Measurements from ENCODE around the gene ZFAND4. TPM values are rescaled to one million over a fixed set of nuclear protein-coding genes. Genes with fewer than 3 reads are reported as not detected.

ZFAND4 gene
- total and polyA plus RNA-seq, 9 of the 15 experiments (the other 6 are each of a cell fraction or from before 2014, with no cell fraction given) = 0.42 to 3.0 (median 1.5) TPM

DNA sequence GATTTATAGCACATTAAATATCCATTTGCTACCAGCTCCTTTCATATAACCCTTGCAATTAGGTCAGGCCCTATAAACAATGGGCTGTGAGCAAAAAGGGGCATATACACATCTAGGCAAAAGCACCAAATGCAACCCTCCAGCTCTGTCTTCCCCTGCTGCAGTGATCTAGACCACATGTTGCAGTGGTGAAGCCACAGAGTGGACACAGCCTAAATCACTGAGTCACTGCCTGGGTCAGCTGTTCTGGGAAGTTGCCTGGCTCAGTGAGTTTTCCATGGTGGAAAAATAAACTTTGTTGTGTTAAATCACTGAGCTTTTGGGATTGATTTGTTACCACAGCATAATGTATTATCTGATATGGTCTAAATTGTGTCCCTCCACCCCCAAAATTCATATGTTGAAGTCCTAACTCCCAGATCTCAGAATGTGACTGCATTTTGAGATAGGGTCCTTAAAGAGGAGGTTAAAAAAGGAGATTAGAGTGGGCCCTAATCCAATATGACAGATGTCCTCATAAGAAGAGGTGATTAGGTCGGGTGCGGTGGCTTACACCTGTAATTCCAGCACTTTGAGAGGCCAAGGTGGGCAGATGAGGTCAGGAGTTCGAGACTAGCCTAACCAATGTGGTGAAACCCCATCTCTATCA, 70.4 kb downstream of the ZFAND4 start (continued):
- no peak for TF ChIP-seq ZNF79 (CRISPR knock-in tag; IDR thresholded peaks at IDR 0.05; ENCODE audit: low read depth)
- TF ChIP-seq ZNF197 (CRISPR knock-in tag; IDR thresholded peaks at IDR 0.05; ENCODE audit: low read depth) = no peak
- no peak for TF ChIP-seq SIRT6 (IDR thresholded peaks at IDR 0.05; ENCODE audit: low read depth, low read length)
- no peak for TF ChIP-seq ZNF696 (CRISPR knock-in tag; conservative IDR thresholded peaks at IDR 0.05)
- TF ChIP-seq ZBTB8A (IDR thresholded peaks at IDR 0.05; ENCODE audit: partially characterized antibody) = no peak
- TF ChIP-seq, protein P1, sequence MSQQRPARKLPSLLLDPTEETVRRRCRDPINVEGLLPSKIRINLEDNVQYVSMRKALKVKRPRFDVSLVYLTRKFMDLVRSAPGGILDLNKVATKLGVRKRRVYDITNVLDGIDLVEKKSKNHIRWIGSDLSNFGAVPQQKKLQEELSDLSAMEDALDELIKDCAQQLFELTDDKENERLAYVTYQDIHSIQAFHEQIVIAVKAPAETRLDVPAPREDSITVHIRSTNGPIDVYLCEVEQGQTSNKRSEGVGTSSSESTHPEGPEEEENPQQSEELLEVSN (IDR thresholded peaks at IDR 0.05; ENCODE audit: borderline replicate concordance in 1 of 2, extremely low read depth in 1 of 2, insufficient read depth in 1 of 2, insufficient read length in 1 of 2, low read depth in 1 of 2, low read length in 1 of 2, poor library complexity in 1 of 2, severe bottlenecking in 1 of 2) = no peak
- no peak for TF ChIP-seq BCOR (IDR thresholded peaks at IDR 0.05)
- TF ChIP-seq, protein P2, sequence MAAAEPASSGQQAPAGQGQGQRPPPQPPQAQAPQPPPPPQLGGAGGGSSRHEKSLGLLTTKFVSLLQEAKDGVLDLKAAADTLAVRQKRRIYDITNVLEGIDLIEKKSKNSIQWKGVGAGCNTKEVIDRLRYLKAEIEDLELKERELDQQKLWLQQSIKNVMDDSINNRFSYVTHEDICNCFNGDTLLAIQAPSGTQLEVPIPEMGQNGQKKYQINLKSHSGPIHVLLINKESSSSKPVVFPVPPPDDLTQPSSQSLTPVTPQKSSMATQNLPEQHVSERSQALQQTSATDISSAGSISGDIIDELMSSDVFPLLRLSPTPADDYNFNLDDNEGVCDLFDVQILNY (CRISPR knock-in tag; IDR thresholded peaks at IDR 0.05) = no peak
- no peak for TF ChIP-seq MEF2A (IDR thresholded peaks at IDR 0.05; ENCODE audit: control insufficient read depth, low read depth, low read length)
- no peak for TF ChIP-seq ZC3H4 (CRISPR knock-in tag; IDR thresholded peaks at IDR 0.05; ENCODE audit: borderline replicate concordance)
- TF ChIP-seq, protein P3, sequence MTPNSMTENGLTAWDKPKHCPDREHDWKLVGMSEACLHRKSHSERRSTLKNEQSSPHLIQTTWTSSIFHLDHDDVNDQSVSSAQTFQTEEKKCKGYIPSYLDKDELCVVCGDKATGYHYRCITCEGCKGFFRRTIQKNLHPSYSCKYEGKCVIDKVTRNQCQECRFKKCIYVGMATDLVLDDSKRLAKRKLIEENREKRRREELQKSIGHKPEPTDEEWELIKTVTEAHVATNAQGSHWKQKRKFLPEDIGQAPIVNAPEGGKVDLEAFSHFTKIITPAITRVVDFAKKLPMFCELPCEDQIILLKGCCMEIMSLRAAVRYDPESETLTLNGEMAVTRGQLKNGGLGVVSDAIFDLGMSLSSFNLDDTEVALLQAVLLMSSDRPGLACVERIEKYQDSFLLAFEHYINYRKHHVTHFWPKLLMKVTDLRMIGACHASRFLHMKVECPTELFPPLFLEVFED (CRISPR knock-in tag; conservative IDR thresholded peaks at IDR 0.05) = no peak
- TF ChIP-seq, protein P4, sequence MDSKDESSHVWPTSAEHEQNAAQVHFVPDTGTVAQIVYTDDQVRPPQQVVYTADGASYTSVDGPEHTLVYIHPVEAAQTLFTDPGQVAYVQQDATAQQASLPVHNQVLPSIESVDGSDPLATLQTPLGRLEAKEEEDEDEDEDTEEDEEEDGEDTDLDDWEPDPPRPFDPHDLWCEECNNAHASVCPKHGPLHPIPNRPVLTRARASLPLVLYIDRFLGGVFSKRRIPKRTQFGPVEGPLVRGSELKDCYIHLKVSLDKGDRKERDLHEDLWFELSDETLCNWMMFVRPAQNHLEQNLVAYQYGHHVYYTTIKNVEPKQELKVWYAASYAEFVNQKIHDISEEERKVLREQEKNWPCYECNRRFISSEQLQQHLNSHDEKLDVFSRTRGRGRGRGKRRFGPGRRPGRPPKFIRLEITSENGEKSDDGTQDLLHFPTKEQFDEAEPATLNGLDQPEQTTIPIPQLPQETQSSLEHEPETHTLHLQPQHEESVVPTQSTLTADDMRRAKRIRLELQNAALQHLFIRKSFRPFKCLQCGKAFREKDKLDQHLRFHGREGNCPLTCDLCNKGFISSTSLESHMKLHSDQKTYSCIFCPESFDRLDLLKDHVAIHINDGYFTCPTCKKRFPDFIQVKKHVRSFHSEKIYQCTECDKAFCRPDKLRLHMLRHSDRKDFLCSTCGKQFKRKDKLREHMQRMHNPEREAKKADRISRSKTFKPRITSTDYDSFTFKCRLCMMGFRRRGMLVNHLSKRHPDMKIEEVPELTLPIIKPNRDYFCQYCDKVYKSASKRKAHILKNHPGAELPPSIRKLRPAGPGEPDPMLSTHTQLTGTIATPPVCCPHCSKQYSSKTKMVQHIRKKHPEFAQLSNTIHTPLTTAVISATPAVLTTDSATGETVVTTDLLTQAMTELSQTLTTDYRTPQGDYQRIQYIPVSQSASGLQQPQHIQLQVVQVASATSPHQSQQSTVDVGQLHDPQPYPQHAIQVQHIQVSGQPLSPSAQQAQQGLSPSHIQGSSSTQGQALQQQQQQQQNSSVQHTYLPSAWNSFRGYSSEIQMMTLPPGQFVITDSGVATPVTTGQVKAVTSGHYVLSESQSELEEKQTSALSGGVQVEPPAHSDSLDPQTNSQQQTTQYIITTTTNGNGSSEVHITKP (IDR thresholded peaks at IDR 0.05; ENCODE audit: partially characterized antibody) = no peak
- TF ChIP-seq RB1 (IDR thresholded peaks at IDR 0.05; ENCODE audit: low read depth) = no peak
- TF ChIP-seq NFE2 (IDR thresholded peaks at IDR 0.05; ENCODE audit: low read depth) = 0 out of 2 replicates have a peak, but pooled peaks have one; percentile 28
- TF ChIP-seq CXXC5 (CRISPR knock-in tag; IDR thresholded peaks at IDR 0.05) = no peak
- no peak for TF ChIP-seq GTF2F1 (IDR thresholded peaks at IDR 0.05; ENCODE audit: low read depth, low read length)
- TF ChIP-seq PHB (CRISPR knock-in tag; IDR thresholded peaks at IDR 0.05) = no peak
- no peak for TF ChIP-seq ESRRA (IDR thresholded peaks at IDR 0.05; ENCODE audit: borderline replicate concordance, low read depth)
- TF ChIP-seq, protein P5, sequence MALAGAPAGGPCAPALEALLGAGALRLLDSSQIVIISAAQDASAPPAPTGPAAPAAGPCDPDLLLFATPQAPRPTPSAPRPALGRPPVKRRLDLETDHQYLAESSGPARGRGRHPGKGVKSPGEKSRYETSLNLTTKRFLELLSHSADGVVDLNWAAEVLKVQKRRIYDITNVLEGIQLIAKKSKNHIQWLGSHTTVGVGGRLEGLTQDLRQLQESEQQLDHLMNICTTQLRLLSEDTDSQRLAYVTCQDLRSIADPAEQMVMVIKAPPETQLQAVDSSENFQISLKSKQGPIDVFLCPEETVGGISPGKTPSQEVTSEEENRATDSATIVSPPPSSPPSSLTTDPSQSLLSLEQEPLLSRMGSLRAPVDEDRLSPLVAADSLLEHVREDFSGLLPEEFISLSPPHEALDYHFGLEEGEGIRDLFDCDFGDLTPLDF (CRISPR knock-in tag; IDR thresholded peaks at IDR 0.05) = no peak
- TF ChIP-seq GABPB1 (CRISPR knock-in tag; IDR thresholded peaks at IDR 0.05) = no peak
- TF ChIP-seq RNF2 (IDR thresholded peaks at IDR 0.05) = no peak
